ENCODE results near the gene EGR2. TPM values are rescaled to one million over a fixed set of nuclear protein-coding genes. Genes with fewer than 3 reads are reported as not detected.
"Not testable (repeated sequence)": the region's sequence is repeated elsewhere in the genome, so short reads cannot be mapped to it uniquely, and the experiment has no call there.

The EGR2 gene
- total RNA-seq, 2 donors from 2014 or later, result 3.0 to 4.0 TPM

DNA sequence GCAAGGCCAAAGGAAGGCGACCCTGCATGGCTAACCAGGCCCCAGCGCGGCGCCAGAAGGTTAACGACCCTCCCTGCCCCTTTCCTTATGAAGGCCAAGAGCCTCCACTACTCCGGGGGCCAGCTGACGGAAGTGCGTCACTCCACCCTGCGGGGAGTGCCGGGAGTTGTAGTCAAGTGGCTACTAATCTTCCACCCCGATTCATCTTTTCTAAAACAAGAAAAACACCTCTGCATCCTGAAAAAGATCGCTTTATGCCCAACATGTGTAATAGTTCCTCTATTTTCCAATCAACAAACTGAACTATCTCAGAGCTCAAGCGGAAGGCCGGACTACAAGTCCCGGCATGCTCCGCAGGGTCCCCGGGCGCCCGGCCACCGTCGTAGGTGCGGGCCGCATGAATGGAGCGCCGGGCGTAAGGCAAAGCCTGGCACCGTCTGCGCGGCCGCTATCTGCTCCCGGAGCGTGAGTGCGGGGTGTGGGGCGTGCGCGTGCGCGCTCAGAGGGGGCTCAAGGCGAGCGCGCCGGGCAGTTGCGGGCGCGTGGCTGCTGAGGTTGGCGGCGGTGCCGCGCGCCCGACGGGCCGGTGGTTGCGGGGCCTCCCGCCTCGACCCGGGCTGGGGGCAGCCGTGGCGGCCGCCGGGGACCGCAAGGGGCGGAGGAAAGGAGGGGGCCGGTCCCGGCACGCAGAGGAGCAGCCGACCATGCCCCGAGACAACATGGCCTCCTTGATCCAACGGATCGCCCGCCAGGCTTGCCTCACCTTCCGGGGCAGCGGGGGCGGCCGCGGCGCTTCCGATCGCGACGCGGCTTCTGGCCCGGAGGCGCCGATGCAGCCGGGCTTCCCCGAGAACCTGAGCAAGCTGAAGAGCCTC, 11.6 kb downstream of the EGR2 start, which contains the start of gene ADO:
ADO (plus strand) TSS at position 365 of the 875 bp plus-strand sequence; CDS start at position 705, 340 bp downstream.
- intact Hi-C loops (cut with DNase I), result loop anchor here in 1 of 2 donors (10.0 kb wide), 1 partner anchor 830 kb away; no protein-coding TSS in a partner anchor
- peak; percentile 96 for DNase-seq (ENCODE audit: low spot score)

DNA sequence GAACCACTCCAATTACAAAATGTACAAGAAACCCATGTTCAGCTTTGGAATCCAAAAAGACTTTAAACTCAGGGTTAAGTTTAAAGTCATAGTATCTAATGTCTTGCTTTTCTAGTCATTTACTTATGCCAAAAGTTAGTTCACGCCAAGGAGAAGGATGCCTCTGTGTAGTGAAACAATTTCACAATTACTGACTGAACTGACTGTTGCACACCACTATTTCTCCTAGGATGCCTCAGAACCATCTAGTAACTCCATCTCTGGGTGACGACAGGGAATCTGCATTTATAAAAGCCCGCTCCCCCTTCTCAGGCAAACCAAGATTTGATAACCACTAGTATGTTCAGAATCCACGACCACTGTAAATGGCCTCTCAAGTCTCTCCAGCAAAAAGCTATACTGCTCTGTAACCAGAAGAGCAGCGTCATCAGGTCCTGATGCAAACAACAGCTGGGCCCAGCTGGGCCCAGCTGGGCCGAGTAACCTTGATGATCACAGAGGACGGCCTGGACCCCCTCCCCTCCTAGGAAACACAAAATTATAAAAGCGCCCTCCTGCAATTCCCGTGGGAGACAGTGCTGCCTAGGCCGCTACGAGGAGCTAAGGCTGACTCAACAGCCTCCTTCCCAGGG, 12.3 kb downstream of the EGR2 start:
- intact Hi-C loops (cut with DNase I), result loop anchor here in 1 of 2 donors (10.0 kb wide), 1 partner anchor 831 kb away; no protein-coding TSS in a partner anchor
- DNase-seq (ENCODE audit: low spot score), result no peak

DNA sequence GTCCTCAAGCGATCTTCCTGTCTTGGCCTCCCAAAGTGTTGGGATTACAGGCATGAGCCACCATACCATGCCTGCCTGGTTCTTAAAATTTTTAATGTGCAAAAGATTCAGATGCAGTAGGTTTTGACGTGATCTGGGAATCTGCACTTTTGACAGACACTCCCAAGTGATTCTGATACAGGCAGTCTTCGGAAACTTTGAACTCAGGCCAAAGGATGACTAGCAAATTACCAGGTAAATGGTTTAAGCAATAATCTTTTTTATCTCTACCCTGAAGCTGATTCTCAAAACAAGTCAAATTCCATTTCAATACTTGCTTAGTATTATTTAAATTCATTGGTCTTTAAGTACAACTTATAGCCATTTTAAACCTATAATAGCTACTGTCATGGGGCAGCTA, 14.3 kb downstream of the EGR2 start:
- intact Hi-C loops (cut with DNase I), result loop anchor here in 1 of 2 donors (10.0 kb wide), 1 partner anchor 833 kb away; no protein-coding TSS in a partner anchor
- no peak for DNase-seq (ENCODE audit: low spot score)

DNA sequence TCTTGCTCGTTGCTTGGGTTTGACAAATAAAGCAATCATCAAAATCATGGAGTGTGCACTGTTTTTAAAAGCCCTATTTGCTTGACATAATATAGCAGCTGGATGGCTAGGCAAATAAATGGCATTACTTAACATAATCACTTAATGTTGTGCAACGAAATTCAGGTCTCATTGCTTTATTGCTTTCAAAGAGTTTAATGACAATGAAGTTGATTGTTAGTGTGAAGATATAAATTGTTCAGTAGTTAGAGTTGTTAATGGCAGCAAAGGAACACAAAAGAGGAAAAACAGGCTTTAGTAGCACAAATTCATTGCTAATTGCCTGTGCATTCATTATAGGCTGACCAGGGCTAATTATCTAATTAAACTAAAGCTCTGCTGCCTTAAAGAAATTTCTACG, 19.3 kb downstream of the EGR2 start:
- no peak for DNase-seq (ENCODE audit: low spot score)
- intact Hi-C loops (cut with DNase I), result no loop called here

DNA sequence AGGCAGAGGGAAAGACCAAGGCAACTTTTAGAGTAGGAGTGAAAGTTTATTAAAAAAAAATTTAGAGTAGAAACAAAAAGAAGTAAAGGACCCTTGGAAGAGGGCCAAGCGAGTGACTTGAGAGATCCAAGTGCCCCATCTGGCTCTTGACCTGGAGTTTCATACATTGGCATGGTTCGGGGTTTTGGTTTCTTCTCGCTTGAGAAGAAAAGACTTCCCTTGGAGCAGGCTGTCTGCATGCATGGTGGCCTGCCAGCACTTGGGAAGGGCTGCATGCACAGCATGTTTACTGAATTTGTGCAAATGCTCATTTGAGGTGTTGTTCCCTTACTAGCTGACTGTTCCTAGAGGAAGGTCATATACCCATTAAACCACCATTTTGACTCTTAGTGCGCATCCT, 20.4 kb downstream of the EGR2 start:
- intact Hi-C loops (cut with DNase I), result no loop called here
- no peak for DNase-seq (ENCODE audit: low spot score)

DNA sequence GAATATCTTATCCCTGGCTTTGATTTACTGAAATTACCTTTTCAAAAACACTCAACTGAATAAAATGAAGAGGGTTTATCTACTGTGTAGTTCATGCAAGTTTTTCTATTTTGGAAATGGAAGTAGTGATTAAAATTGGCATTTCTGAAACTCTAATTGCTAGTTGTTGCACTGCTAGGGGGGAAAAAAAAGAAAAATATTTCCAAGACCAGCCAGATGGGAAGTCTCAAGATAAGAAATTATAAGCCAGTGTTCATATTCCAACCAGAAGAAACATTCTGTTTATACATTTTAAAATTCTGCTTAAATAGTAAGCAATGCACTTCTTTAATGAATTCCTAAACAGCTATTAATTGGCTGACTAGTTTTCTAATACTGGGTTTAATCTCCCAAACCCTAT, 21.1 kb downstream of the EGR2 start:
- intact Hi-C loops (cut with DNase I), result no loop called here

DNA sequence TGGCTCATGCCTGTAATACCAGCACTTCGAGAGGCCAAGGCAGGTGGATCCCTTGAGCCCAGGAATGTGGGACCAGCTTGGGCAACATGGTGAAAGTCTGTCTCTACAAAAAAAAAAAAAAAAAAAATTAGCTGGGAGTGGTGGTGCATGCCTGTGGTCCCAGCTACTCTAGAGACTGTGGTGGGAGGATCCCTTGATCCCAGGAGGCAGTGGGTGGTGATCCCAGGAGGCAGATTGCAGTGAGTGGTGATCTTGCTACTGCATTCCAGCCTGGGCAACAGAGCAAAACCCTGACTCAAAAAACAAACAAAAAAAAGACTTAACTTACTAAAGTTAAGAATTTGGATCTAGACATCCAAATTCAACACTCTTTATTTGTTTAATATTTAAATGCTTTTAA, 21.9 kb downstream of the EGR2 start:
- intact Hi-C loops (cut with DNase I), result no loop called here

More for the DNA sequence above, 21.1 kb downstream of the EGR2 start:
- no peak for DNase-seq (ENCODE audit: low spot score)

DNA sequence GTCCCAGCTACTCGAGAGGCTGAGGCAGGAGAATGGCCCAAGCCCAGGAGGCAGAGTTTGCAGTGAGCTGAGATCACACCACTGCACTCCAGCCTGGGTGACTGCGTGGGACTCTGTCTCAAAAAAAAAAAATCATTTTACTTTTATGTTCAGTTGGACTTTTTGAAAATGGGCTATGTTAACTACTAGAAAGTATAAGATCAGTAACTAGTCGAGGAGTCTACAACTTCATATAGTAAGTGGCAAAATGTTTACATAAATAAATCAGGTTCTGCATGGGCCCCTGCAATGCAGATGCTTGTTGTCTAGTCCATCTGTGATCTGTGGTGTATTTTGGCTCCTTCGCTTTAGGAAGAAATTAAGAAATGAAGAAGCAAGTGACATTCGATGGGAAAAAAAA, 23.9 kb downstream of the EGR2 start:
- intact Hi-C loops (cut with DNase I), result no loop called here
- no peak for DNase-seq (ENCODE audit: low spot score)

More for the DNA sequence above, 21.9 kb downstream of the EGR2 start:
- DNase-seq (ENCODE audit: low spot score), result no peak

DNA sequence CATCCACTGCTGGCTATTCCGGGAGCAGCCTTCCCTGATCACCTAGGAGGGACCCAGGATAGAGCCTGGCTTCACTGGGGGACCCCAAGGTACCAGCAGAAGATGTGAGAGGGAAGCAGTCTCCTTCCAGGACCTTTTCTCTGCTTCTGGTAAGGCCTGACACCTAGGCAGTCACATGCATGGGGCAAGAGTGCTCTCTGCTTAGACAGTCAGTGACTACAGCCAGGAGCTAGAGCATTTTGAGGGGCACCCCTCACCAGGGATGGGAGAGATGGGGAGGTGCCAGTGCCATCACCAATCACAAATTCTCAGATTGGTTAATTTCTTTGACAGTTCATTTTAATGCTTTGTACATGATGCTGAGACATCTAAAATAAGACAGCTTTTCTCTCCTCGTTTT, 25.6 kb downstream of the EGR2 start:
- intact Hi-C loops (cut with DNase I), result no loop called here
- DNase-seq (ENCODE audit: low spot score), result no peak

DNA sequence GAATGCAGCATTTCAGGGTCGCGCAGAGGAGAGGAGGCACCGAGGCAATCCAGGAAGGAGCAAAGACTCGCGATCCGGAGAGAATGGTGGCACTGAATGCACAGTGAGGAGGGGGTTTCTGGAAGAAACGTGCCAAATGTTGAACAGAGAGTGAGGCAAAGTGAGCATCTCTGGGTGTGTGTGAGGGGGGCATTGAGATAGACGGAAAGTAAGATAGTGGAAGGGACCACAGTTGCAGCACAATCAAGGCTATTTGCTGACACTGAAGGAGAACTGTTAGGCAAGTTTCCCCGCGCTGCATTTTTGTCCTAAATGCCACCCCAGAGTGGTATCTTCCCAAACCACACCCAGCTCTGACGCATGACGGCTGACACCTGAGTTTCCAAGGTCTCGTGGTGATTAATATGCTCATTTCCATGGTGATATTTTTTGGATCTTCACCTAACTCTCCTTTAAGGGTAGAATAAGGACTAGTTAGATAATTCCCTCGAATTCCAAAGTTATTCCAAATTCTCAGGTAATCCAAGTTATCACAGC, 26.1 kb downstream of the EGR2 start:
- intact Hi-C loops (cut with DNase I), result no loop called here
- no peak for DNase-seq (ENCODE audit: low spot score)

DNA sequence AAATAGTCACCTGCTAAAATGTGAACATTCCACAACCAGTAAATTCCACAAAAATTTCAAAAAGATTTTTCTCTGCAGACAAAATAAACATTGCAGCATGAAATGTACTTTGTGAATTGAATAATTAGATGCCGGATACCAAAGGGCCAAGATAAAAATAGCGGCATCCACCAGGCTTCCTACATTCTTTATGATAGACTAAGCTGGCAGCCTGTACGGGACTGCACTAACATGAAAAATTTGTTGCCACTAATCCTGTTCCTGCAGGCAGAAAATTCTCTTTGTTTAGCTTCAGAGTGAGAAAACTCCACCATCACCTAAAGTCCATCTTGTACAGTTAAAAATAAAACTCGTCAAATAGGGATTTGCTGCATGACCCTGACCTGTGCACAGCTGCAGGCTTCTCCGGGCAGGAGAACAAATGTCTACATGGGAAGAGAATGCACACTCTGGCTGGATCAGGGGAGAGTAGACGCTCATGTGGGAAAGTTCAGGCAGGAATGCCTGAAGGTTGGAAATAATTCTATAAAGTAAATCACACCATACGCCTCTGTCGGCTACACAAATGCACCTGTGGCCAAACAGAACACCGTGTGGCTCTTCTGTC, 27.2 kb downstream of the EGR2 start:
- no peak for DNase-seq (ENCODE audit: low spot score)
- intact Hi-C loops (cut with DNase I), result no loop called here

DNA sequence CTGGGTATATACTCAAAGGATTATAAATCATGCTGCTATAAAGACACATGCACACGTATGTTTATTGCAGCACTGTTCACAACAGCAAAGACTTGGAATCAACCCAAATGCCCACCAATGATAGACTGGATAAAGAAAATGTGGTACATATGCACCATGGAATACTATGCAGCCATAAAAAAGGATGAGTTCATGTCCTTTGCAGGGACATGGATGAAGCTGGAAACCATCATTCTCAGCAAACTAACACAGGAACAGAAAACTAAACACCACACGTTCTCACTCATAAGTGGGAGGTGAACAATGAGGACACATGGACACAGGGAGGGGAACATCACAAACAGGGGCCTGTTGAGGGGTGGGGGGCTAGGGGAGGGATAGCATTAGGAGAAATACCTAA, 27.9 kb downstream of the EGR2 start:
- DNase-seq (ENCODE audit: low spot score); intact Hi-C loops (cut with DNase I): not testable (repeated sequence)

DNA sequence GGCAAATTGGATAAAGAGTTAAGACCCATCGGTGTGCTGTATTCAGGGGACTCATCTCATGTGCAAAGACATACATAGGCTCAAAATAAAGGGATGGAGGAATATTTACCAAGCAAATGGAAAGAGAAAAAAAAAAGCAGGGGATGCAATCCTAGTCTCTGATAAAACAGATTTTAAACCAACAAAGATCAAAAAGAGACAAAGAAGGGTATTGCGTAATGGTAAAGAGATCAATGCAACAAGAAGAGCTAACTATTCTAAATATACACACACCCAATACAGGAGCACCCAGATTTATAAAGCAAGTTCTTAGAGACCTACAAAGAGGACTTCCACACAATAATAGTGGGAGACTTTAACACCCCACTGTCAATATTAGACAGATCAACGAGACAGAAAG, 31.6 kb downstream of the EGR2 start:
- intact Hi-C loops (cut with DNase I); DNase-seq (ENCODE audit: low spot score): not testable (repeated sequence)

DNA sequence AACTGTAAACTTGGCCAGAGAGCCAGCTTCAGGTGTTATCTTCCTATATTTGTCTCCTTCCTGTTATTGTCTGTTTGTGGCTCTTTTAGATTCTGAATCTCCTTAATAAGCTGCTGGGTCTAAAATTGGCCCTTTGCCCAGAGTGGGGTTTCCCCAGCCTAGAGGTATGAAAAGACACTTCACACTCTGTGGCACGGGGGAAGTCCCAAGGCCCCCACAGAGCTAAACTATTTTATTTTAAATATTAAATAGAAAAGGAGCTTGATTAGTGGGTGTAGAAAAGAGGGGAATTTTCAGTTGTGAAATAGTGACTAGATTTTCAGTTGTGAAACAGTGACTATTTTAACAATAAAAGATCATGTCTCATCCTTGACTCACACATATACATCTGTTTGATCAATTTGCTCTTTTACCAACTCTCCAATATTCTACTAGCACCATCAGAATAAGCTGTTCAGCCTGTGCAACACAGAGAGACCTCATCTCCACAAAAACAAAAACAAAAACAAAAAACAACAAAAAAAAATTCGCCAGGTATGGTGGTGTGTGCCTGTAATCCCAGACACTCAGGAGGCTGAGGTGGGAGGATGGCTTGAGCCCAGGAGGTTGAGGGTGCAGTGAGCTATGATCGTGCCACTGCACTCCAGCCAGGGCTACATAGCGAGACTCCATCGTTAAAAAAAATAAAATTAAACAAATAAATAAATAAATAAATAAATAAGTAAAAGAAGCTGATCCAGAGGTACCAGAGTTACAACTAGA, 36.5 kb downstream of the EGR2 start:
- intact Hi-C loops (cut with DNase I), result no loop called here
- no peak for DNase-seq (ENCODE audit: low spot score)

DNA sequence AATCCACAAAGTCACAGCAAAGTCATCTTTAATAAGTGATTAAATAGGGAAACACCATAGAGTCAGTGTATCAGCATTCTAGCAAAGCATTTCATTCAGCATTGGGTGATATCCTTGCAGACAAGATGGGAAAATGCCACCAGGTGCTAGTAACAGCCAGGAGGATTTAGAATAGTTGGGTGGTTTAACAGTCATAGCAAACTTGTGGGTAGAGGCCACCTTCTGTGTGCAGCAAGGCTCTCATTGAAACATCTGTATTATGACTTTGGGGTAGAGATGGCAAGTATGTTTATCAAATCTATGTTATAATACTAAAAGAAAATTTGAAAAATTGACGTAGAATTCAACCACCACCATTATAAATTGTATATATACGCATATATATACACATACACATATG, 38.0 kb downstream of the EGR2 start:
- DNase-seq (ENCODE audit: low spot score), result no peak
- intact Hi-C loops (cut with DNase I), result no loop called here

DNA sequence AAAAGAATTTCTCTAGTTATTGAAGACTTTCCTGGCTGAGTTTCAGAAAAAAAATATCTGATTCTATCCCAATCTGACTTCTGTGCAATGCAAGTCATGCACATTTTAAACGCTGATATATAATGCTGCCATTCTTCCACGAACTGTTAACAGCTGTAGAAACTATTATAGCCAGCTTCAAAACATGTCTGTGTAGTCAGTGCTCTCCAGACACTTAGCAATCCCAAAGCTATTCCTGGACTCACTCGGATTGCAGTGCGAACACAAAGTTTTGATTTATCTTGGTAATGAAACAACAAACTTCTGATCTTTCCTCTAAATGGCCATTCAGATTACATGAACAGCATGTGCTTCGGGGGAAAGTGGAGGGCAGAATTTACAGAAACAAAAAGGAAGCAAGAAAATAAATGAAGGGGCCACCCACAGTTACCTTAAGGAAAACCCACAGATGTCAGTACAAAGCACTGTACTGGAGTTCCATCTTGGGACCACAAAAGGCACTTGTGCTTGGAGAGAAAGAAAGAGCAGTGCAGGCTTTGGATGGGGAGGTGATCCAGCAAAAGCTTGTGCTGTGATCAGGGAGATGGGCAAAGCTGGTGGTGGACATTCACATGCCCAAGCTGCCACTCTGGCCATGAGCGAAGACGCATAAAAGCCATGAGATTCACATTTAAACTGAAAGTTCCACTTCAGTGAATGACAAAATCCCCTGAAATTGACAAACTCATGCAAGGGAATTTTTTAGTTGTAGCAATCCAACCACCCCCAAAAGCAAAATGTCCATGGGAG, 43.8 kb downstream of the EGR2 start:
- no peak for DNase-seq (ENCODE audit: low spot score)
- intact Hi-C loops (cut with DNase I), result no loop called here

DNA sequence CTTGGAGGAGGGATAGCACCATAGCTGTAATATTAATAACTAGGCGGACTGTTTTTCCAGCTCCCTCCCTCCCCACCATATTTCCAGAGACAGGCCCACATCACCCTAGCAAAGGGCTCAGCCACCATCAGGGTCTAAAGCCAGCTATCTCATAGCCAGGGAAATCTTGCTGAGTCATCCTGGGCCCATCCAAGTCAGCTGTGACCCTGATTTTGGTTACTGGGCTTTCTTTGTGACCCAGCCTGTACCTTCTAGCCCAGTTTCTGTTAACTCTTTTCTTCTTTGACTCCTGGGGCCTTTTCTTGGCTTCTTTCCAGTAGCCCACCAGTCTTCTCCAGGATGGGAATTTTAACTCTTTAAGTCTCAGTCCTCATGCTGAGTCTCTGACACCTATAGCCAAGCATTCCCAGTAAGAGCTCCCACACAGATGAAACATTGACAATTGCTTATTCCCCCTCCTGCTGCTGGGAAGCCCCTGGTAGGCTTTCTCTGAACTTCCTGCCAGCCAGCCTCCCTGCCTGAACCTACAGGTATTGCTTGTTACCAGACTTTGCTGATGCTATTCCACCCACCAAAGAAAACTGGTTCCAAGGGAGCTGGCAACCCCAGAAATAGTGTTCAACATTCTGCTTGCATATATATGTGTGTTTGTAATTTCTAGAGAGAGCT, 46.5 kb downstream of the EGR2 start:
- intact Hi-C loops (cut with DNase I), result no loop called here
- no peak for DNase-seq (ENCODE audit: low spot score)

DNA sequence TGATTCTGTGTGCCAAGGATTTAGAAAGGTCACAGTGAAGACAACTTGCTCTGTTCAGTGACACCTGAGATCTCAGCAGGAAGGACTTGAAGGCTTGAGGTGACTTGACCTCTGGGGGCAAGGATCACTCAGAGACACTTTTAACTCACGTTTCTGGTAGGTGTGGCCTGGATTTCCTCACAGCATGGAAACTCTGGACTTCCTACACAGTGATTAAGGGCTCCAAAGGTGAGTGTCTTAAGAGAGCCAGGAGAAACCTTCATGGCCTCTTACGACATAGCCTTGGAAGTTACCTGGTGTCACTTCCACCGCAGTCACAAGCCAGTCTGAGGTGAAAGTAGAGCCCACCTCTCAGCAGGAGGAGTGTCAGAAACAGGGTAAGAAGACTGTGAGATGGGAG, 49.8 kb downstream of the EGR2 start:
- intact Hi-C loops (cut with DNase I), result no loop called here
- DNase-seq (ENCODE audit: low spot score), result no peak

Measured in posterior vena cava (tissue), 2 donors.